Muscle of leg (tissue), 11 donors: ENCODE results near the gene NOS1AP. TPM values are rescaled to one million over a fixed set of nuclear protein-coding genes. Genes with fewer than 3 reads are reported as not detected.

Source experiments
- DNase-seq: peaks from one replicate; pipeline ENCODE4 v3.0.0; 2013
- H3K27ac ChIP-seq: one replicate; pipeline ENCODE4 v1.5.1; 2013; ENCODE audit warnings: mild to moderate bottlenecking, low read length, control low read depth
- H3K27me3 ChIP-seq: one replicate; pipeline ENCODE4 v1.6.1; 2013; ENCODE audit warnings: low read length; ENCODE audit not compliant: control insufficient read depth, insufficient read depth
- H3K36me3 ChIP-seq: one replicate; pipeline ENCODE4 v1.6.1; 2013; ENCODE audit warnings: low read length; ENCODE audit not compliant: control insufficient read depth, insufficient read depth
- H3K4me1 ChIP-seq: one replicate; pipeline ENCODE4 v1.6.1; 2013; ENCODE audit warnings: low read length; ENCODE audit not compliant: control insufficient read depth, insufficient read depth
- H3K4me3 ChIP-seq: one replicate; pipeline ENCODE4 v1.5.1; 2013; ENCODE audit warnings: low read length, control low read depth
- H3K9me3 ChIP-seq: replicated peaks from 2 replicates; pipeline ENCODE4 v1.6.1; 2013; ENCODE audit warnings: low read depth, low read length; ENCODE audit not compliant: control insufficient read depth
- WGBS: methylation state at CpG from one replicate; pipeline ENCODE4 v1.1.5; 2013; ENCODE audit warnings: missing lambda C conversion rate; ENCODE audit not compliant: insufficient coverage; 5-methylcytosine and 5-hydroxymethylcytosine counted together
- polyA plus RNA-seq, 8 donors: library from polyadenylated mRNA; unstranded; fragments of 120-200 nt; gene quantifications; one replicate each; pipeline versions ENCODE4 v1.2.1 to v1.2.3, GENCODE V29; 2013; ENCODE audit warnings: inconsistent platforms in 1 of 8, low replicate concordance in 1 of 8; ENCODE audit not compliant: insufficient read length in 8 of 8, insufficient read depth in 1 of 8
- total RNA-seq: library from RNA; stranded (reverse); fragments of 120-200 nt; gene quantifications from one replicate; pipeline ENCODE4 v1.2.4, GENCODE V29; 2013

NOS1AP gene
- total and polyA plus RNA-seq, 9 donors: 0.40 to 1.8 (median 0.88) TPM

DNA sequence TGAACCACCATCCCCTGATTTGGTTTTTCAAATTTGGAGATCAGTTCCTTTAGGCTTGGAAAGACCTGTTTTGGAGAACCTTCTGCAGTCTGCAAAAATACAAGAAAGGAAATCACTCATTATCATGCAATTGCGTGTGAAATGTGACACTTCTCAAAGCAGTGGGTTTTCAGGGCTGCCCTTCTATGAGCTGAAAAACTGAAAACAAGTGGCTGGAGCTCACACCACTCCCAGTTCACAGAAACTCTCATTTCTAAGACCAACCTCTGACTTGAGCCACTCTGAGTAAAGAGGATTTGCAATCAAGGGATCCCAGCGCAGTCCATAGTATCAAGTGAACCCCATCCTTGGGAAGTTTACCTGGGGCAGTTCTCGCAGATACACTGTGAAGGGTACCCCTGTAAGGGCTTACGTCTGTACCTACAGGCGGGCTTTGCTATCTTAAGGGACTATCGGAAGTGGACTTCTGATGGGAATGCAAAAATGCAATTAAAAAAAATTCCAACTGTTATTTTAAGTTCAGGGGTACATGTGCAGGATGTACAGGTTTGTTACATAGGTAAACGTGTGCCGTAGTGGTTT, 329.6 kb downstream of the NOS1AP start:
- no peak overlapping the region for H3K27ac ChIP-seq
- WGBS: 33% methylated on average over 1 of the region's 8 CpGs
- no peak overlapping the region for H3K4me3 ChIP-seq
- H3K4me1 ChIP-seq: no peaks in the 10 kb centered on the region
- H3K27me3 ChIP-seq: peaks cover 8% of the 10 kb centered on the region
- H3K36me3 ChIP-seq: no peaks in the 10 kb centered on the region
- DNase-seq: no peak
- no peaks in the 10 kb centered on the region for H3K9me3 ChIP-seq

DNA sequence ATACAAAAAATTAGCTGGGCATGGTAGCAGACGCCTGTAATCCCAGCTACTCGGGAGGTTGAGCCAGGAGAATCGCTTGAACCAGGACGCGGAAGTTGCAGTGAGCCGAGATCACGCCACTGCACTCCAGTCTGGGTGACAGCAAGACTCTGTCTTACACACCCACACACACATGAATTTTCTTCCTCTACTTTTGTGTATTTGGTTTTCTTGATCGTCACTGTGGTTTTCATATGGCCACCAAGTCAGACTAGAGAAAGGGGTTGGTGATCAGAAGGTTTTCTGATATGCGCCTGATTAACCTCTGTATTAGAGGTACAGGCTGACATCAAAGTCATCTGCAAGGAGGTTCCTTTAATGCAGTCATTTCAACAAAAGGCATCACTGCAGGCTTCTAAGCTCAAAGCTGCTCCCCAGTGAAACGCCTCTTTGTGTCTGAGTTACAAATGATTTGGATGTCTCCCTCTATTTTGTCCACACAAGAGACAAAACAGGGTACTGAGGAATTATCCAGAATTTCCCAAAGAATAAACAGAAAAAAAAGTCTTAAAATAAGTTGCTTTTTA, 331.4 kb downstream of the NOS1AP start:
- H3K27ac ChIP-seq: no peak overlapping the region
- H3K9me3 ChIP-seq: no peaks in the 10 kb centered on the region
- DNase-seq: no peak
- H3K4me3 ChIP-seq: no peak overlapping the region
- WGBS: 94% methylated on average over 7 of the region's 10 CpGs
- no peaks in the 10 kb centered on the region for H3K4me1 ChIP-seq
- H3K27me3 ChIP-seq: peaks cover 6% of the 10 kb centered on the region
- H3K36me3 ChIP-seq: no peaks in the 10 kb centered on the region

DNA sequence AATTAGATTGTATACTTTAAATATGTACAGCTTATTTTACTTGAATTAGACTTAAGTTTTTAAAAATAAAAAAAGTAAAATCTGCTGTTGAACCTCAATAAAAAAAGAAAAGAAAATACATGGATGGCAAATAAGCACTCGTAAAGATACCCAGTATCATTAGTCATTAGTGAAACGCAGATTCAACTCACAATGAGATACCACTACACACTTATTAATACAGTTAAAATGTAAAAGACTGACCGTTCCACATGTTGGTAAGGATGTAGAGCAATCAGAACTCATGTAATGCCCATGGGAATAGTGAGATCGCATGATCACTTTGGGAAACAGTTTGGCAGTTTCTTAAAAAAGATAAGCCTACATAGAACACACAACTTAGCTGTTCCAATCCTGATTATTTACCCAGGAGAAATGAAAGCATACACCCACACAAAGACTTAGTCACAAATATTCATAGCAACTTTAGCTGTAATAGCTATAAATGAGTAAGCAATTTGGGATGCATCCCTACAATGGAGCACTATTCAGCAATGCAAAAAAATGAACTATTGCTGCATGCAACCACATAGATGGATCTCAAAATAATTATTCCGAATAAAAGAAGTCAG, 335.2 kb downstream of the NOS1AP start:
- H3K36me3 ChIP-seq: no peaks in the 10 kb centered on the region
- H3K4me3 ChIP-seq: no peak overlapping the region
- H3K27ac ChIP-seq: no peak overlapping the region
- WGBS: no CpG with 5 or more reads among the region's 5 CpGs
- no peaks in the 10 kb centered on the region for H3K4me1 ChIP-seq
- DNase-seq: no peak
- no peaks in the 10 kb centered on the region for H3K27me3 ChIP-seq
- no peaks in the 10 kb centered on the region for H3K9me3 ChIP-seq

DNA sequence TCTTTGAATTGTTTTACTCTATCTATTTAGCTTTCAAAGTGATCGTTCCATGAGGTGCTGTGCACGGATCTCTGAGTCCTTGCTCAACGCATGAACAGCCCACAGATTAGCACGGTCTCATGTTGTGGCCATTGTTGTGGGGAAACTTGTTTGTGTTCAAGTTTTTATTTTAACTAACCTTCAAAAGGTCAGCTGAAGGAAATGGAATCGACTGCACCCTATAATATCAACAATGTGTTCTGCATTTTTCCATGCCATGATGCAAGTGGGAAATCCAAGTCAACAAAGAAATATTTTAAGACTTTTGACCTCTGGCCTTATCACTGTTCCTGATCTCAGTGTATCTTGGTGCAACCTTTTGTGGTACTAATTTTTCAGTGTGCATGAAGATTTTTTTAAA, 336.3 kb downstream of the NOS1AP start:
- WGBS: no CpG with 5 or more reads among the region's 5 CpGs
- Histone ChIP-seq H3K4me1 (no peaks in the 10 kb centered on the region), H3K9me3 (no peaks in the 10 kb centered on the region), H3K4me3 (no peak overlapping the region), H3K27ac (no peak overlapping the region), H3K36me3 (no peaks in the 10 kb centered on the region), H3K27me3 (no peaks in the 10 kb centered on the region)
- no peak for DNase-seq

DNA sequence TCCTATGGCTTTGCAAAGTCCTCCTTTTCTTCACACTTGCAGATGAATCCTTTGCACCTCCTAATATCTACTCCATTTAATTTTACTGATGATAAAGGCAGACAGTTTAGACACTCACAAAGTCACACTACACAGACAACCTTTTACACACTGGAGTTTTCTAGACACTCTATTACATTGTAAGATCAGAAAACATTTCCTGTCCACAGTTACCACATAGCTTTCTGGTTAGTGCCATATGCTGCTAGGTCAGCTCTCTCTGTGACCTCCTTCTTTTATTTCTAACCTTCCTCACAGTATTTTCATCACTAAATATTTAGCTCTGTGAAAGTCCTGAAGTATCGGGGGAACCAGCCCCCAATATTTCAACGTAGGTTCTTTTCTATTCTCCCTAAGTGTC, 337.3 kb downstream of the NOS1AP start:
- Histone ChIP-seq H3K36me3 (no peaks in the 10 kb centered on the region), H3K27me3 (no peaks in the 10 kb centered on the region), H3K27ac (no peak overlapping the region), H3K9me3 (no peaks in the 10 kb centered on the region), H3K4me1 (no peaks in the 10 kb centered on the region), H3K4me3 (no peak overlapping the region)
- DNase-seq: no peak
- WGBS: no CpG with 5 or more reads among the region's 2 CpGs

DNA sequence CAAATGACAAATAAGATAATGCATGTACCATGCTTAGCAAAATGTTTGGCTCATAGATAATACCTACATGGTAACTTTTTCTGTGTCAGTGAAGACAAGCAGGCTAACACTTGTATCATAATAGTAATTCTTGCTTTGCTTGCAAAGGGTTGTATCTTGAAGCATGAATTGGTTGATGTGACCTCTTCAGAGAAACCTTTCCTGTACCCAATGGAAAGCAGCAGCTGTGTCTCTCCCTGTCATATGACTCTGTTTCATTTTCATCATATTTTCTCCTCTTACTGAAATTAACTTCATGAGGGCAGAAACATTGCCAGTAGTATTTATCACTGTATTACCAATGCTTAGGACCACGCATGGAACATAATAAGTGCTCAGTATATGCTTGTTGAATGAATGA, 338.0 kb downstream of the NOS1AP start:
- WGBS: no CpG with 5 or more reads among the region's 1 CpG
- Histone ChIP-seq H3K4me3 (no peak overlapping the region), H3K36me3 (no peaks in the 10 kb centered on the region), H3K4me1 (no peaks in the 10 kb centered on the region), H3K9me3 (no peaks in the 10 kb centered on the region), H3K27ac (no peak overlapping the region), H3K27me3 (no peaks in the 10 kb centered on the region)
- DNase-seq: no peak

DNA sequence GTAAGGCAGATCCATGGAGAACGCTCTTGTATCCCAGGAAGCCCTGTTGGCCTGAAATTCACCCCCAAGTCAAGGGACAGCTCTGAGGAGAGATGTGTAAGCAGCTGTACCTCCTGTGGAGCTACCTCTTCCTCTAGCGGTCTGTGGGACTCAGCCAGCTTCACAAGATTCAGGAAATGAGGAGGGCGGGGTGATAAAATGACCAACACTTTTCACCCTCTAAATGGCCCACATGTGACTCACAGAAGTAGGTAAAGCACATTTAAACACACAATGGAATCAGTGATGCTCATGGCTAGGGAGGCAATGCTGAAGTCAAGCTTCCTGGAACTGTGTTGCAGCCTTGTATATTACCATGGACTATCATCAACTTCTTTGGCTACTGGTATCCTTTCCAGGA, 342.5 kb downstream of the NOS1AP start, which contains the start of gene SH2D1B:
TSS of gene SH2D1B (minus strand) at position 135 of the 400 bp plus-strand sequence. CDS start at position 15, 120 bp downstream.
- H3K4me3 ChIP-seq: no peak within 1 kb of the TSS
- no peaks in the 10 kb centered on the region for H3K9me3 ChIP-seq
- WGBS: no CpG with 5 or more reads among the region's 3 CpGs
- H3K4me1 ChIP-seq: no peaks in the 10 kb centered on the region
- H3K27me3 ChIP-seq: no peaks in the 10 kb centered on the region
- no peaks in the 10 kb centered on the region for H3K36me3 ChIP-seq
- no peak for DNase-seq
- H3K27ac ChIP-seq: no peak within 1 kb of the TSS

DNA sequence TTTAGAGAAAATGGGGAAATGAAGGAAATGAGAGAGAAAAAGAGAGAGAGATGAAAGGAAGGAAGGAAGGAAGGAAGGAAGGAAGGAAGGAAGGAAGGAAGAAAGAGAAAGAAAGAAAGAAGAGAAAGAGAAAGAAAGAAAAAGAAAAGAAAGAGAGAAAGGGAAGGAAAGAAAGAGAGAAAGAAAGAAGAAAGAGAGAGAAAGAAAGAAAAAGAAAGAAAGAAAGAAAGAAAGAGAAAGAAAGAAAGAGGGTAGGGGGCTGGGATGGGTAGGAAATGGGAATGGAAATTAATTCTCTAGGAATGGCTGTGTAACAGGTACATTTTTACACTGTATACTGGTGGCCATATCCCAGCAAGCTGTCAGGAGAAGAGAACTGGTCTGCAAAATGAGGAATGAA, 346.7 kb downstream of the NOS1AP start:
- no peak overlapping the region for H3K4me3 ChIP-seq
- DNase-seq: no peak
- no peak overlapping the region for H3K27ac ChIP-seq

DNA sequence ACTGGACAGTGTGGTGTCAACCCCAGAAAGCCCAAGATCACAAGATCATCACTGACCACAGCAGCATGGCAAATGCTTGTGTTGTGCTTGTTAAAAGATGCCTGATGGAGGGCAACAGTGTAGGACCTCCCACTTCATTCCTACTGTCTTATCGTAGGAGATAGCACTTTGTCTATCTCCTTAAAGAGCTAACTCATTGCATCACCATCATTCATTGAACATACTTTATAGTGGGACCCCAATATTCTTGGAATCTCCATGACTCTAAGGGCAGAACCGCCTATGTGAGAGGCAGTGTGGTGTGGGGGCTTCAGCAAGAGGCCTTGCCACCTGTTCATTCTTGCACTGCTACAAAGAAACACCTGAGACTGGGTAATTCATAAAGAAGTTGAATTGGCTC, 347.4 kb downstream of the NOS1AP start:
- H3K4me3 ChIP-seq: no peak overlapping the region
- no peaks in the 10 kb centered on the region for H3K4me1 ChIP-seq
- H3K27ac ChIP-seq: no peak overlapping the region
- no peak for DNase-seq
- no peaks in the 10 kb centered on the region for H3K9me3 ChIP-seq
- no peaks in the 10 kb centered on the region for H3K36me3 ChIP-seq
- no CpG with 5 or more reads among the region's 2 CpGs for WGBS
- H3K27me3 ChIP-seq: no peaks in the 10 kb centered on the region

More for the DNA sequence above, 346.7 kb downstream of the NOS1AP start:
- H3K36me3 ChIP-seq: no peaks in the 10 kb centered on the region
- no peaks in the 10 kb centered on the region for H3K9me3 ChIP-seq
- H3K27me3 ChIP-seq: no peaks in the 10 kb centered on the region
- H3K4me1 ChIP-seq: no peaks in the 10 kb centered on the region

DNA sequence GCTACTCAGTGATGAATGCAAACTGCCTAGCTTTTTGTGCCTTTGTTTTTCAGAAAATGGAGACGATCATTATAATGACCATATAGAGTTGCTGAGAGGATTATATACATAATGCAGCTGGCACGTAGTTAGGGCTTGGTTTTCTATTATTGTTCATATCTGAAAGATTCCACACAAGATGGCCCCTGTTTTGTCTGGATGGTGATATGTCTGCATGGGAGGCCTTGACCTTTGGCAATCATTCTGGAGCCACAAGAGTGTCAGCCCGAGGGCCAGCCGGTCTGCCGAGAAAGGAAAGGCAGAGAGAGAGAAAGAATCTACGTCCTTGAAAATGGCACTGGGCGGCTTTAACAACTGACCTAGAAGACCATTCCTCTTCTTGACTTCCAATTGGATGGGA, 348.2 kb downstream of the NOS1AP start:
- Histone ChIP-seq H3K36me3 (no peaks in the 10 kb centered on the region), H3K27me3 (no peaks in the 10 kb centered on the region), H3K9me3 (no peaks in the 10 kb centered on the region), H3K4me3 (no peak overlapping the region), H3K4me1 (no peaks in the 10 kb centered on the region), H3K27ac (no peak overlapping the region)
- DNase-seq: no peak
- WGBS: 87% methylated on average over 3 of the region's 7 CpGs
